ENCODE results near the gene TEN1. TPM values are rescaled to one million over a fixed set of nuclear protein-coding genes. Genes with fewer than 3 reads are reported as not detected.

TEN1 gene
- total and polyA plus RNA-seq, 9 of the 15 experiments (the other 6 are each of a cell fraction or from before 2014, with no cell fraction given): 1.3 to 25.7 (median 10.1) TPM

DNA sequence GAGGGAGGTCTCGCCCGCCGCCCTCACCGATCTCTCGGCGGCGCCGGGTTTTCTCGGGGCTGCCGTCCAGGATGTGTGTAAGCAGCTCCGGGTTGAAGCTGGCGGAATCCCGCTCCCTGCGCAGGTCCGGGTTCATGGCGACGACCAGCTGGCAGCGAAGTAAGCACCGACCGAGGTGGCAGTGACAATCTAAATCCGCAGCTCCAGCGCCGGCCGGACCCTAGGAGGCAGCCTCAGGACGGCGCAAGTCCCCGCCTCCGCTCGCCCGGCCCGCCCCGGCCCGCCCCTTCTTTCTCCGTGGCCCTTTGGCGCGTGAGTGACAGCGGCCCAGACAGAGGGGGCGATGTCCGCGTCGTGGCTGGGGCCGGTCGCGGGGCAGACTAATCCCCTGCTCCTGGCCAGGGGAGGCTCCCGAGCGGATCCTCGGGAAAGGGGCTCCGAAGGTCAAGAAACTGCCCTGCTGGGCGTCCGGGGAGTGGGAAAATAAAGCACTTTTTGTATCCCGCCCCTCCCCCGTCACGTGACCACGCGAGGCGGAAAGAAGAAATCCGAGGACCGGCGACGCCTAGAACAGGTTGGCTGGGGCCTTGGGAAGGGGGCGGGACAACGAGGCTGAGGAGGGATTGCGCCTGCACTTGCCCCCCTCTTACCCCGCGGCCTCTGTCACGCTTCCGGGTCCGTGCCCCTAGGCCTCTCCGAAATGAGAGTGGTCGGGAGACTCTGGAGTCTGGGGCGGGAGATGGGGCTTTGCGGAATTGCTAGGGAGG is at the start of gene TEN1, which contains the start of gene ACOX1 (continued):
- no peak for TF ChIP-seq YBX1 (IDR thresholded peaks at IDR 0.05)
- TF ChIP-seq IRF2 (CRISPR knock-in tag; IDR thresholded peaks at IDR 0.05): no peak
- TF ChIP-seq HNRNPK (IDR thresholded peaks at IDR 0.05; ENCODE audit: low read depth, low read length, poor library complexity, severe bottlenecking): no peak
- TF ChIP-seq GTF2F1 (IDR thresholded peaks at IDR 0.05; ENCODE audit: low read depth, low read length): peak; percentile 79; the same call in 1 of the 2 replicates
- peak; percentile 72; the same call in 1 of the 2 replicates for TF ChIP-seq CHCHD3 (CRISPR knock-in tag; IDR thresholded peaks at IDR 0.05)
- TF ChIP-seq CBX1 (IDR thresholded peaks at IDR 0.05; ENCODE audit: low read depth): no peak
- TF ChIP-seq, protein P1, sequence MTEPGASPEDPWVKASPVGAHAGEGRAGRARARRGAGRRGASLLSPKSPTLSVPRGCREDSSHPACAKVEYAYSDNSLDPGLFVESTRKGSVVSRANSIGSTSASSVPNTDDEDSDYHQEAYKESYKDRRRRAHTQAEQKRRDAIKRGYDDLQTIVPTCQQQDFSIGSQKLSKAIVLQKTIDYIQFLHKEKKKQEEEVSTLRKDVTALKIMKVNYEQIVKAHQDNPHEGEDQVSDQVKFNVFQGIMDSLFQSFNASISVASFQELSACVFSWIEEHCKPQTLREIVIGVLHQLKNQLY (CRISPR knock-in tag; conservative IDR thresholded peaks at IDR 0.05): 0 out of 4 replicates have a peak, but pooled peaks of 1 of the 2 experiments have one; percentile 7
- TF ChIP-seq ZNF644 (tag; IDR thresholded peaks at IDR 0.05; ENCODE audit: low read depth): no peak
- no peak for TF ChIP-seq ZNF232 (CRISPR knock-in tag; IDR thresholded peaks at IDR 0.05)
- TF ChIP-seq, protein P2, sequence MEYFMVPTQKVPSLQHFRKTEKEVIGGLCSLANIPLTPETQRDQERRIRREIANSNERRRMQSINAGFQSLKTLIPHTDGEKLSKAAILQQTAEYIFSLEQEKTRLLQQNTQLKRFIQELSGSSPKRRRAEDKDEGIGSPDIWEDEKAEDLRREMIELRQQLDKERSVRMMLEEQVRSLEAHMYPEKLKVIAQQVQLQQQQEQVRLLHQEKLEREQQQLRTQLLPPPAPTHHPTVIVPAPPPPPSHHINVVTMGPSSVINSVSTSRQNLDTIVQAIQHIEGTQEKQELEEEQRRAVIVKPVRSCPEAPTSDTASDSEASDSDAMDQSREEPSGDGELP (CRISPR knock-in tag; IDR thresholded peaks at IDR 0.05; ENCODE audit: borderline replicate concordance): peak; percentile 96
- TF ChIP-seq BCOR (IDR thresholded peaks at IDR 0.05): no peak
- TF ChIP-seq REST (IDR thresholded peaks at IDR 0.05; ENCODE audit: borderline replicate concordance): peak; percentile 90
- peak; percentile 61; the same call in 1 of the 2 replicates for TF ChIP-seq REST (CRISPR knock-in tag; IDR thresholded peaks at IDR 0.05; ENCODE audit: low read depth)
- no peak for TF ChIP-seq CBFB (CRISPR knock-in tag; IDR thresholded peaks at IDR 0.05)
- TF ChIP-seq, protein P3, sequence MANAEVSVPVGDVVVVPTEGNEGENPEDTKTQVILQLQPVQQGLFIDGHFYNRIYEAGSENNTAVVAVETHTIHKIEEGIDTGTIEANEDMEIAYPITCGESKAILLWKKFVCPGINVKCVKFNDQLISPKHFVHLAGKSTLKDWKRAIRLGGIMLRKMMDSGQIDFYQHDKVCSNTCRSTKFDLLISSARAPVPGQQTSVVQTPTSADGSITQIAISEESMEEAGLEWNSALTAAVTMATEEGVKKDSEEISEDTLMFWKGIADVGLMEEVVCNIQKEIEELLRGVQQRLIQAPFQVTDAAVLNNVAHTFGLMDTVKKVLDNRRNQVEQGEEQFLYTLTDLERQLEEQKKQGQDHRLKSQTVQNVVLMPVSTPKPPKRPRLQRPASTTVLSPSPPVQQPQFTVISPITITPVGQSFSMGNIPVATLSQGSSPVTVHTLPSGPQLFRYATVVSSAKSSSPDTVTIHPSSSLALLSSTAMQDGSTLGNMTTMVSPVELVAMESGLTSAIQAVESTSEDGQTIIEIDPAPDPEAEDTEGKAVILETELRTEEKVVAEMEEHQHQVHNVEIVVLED (CRISPR knock-in tag; IDR thresholded peaks at IDR 0.05): peak; percentile 33
- no peak for TF ChIP-seq KHSRP (IDR thresholded peaks at IDR 0.05)
- no peak for TF ChIP-seq SMAD2 (IDR thresholded peaks at IDR 0.05; ENCODE audit: low read depth, low read length)
